Smooth muscle cell (in vitro differentiated cells): ENCODE measurements around the gene CAMK2A. TPM values are rescaled to one million over a fixed set of nuclear protein-coding genes. Genes with fewer than 3 reads are reported as not detected.

Experiments
- DNase-seq: peaks from one replicate; lab custom pipeline; 2025; ENCODE audit not compliant: unreplicated experiment; lab: John Stamatoyannopoulos, UW
- H2AFZ ChIP-seq: fragments of 200-600 bp; sonication (generic); 2 replicates; pipeline ENCODE4 v1.6.0; 2016; ENCODE audit warnings: antibody characterized with exemption, low read depth, mild to moderate bottlenecking
- H3F3A ChIP-seq: fragments of 200-600 bp; sonication (generic); 2 replicates; pipeline ENCODE4 v1.6.0; 2017; ENCODE audit warnings: antibody characterized with exemption, low read depth
- H3K27ac ChIP-seq: fragments of 200-600 bp; sonication (generic); 2 replicates; pipeline ENCODE4 v1.5.1; 2016; ENCODE audit warnings: low read depth, mild to moderate bottlenecking
- H3K27me3 ChIP-seq: fragments of 200-600 bp; sonication (generic); 2 replicates; pipeline ENCODE4 v1.6.1; 2016; ENCODE audit warnings: low read depth, mild to moderate bottlenecking
- H3K36me3 ChIP-seq: fragments of 200-600 bp; sonication (generic); 2 replicates; pipeline ENCODE4 v1.5.1; 2016; ENCODE audit warnings: low read depth
- H3K4me1 ChIP-seq: fragments of 200-600 bp; sonication (generic); 2 replicates; pipeline ENCODE4 v1.5.1; 2016; ENCODE audit warnings: low read depth
- H3K4me2 ChIP-seq: fragments of 200-600 bp; sonication (generic); 2 replicates; pipeline ENCODE4 v1.6.0; 2016; ENCODE audit warnings: mild to moderate bottlenecking
- H3K4me3 ChIP-seq: fragments of 200-600 bp; sonication (generic); 2 replicates; pipeline ENCODE4 v1.5.1; 2016; ENCODE audit warnings: mild to moderate bottlenecking
- H3K79me2 ChIP-seq: fragments of 200-600 bp; sonication (generic); 2 replicates; pipeline ENCODE4 v1.6.0; 2016; ENCODE audit warnings: low read depth, mild to moderate bottlenecking
- H3K9ac ChIP-seq: fragments of 200-600 bp; sonication (generic); 2 replicates; pipeline ENCODE4 v1.6.0; 2016; ENCODE audit warnings: low read depth
- H3K9me3 ChIP-seq: fragments of 200-600 bp; sonication (generic); replicated peaks from 2 replicates; pipeline ENCODE4 v1.5.1; 2016; ENCODE audit warnings: low read depth
- H4K20me1 ChIP-seq: fragments of 200-600 bp; sonication (generic); 2 replicates; pipeline ENCODE4 v1.6.0; 2016; ENCODE audit warnings: low read depth
- CTCF ChIP-seq: fragments of 200-600 bp; sonication (generic); IDR thresholded peaks from 2 replicates; pipeline ENCODE4 v1.5.1; 2017; ENCODE audit warnings: borderline replicate concordance, mild to moderate bottlenecking, antibody characterized with exemption; ENCODE audit not compliant: insufficient read depth, poor library complexity, severe bottlenecking
- WGBS: methylation state at CpG from one replicate; pipeline ENCODE4 v1.1.7; 2016; ENCODE audit warnings: low lambda C conversion rate; 5-methylcytosine and 5-hydroxymethylcytosine counted together
- polyA plus RNA-seq: library from polyadenylated mRNA; unstranded; fragments of >200 nt; fragmentation: Nextera tagmentation; extraction: Ambion mirVana; gene quantifications from 2 replicates; pipeline ENCODE4 v1.2.1, GENCODE V29; 2016
- total RNA-seq: library from RNA; depleted of rRNA; stranded (reverse); fragments of >200 nt; gene quantifications from 2 replicates; pipeline ENCODE4 v1.2.3, GENCODE V29; 2014

CAMK2A gene
- total and polyA plus RNA-seq, 2 experiments from 2014 or later, result 0.83 to 1.6 TPM

GRCh38 chr5:150298701-150299451 is 9.3 kb upstream of the CAMK2A start:
- WGBS, result 14% methylated on average over 10 of the region's 10 CpGs
- H3K4me2 ChIP-seq, result peak overlapping the region; percentile 88
- H2AFZ ChIP-seq, result no peak overlapping the region
- TF ChIP-seq CTCF, result no peak
- H3K27ac ChIP-seq, result peak overlapping the region; percentile 96
- H3F3A ChIP-seq, result peaks cover 31% of the 10 kb centered on the region
- no peaks in the 10 kb centered on the region for H3K27me3 ChIP-seq
- H3K4me1 ChIP-seq, result peaks cover 35% of the 10 kb centered on the region
- DNase-seq, result no peak
- peaks cover 27% of the 10 kb centered on the region for H4K20me1 ChIP-seq
- peak overlapping the region; percentile 80 for H3K9ac ChIP-seq
- H3K4me3 ChIP-seq, result no peak overlapping the region
- no peaks in the 10 kb centered on the region for H3K36me3 ChIP-seq
- H3K9me3 ChIP-seq, result no peaks in the 10 kb centered on the region
- peaks cover 26% of the 10 kb centered on the region for H3K79me2 ChIP-seq

- Histone ChIP-seq H3F3A (peaks cover 23% of the 10 kb centered on the region), H4K20me1 (peaks cover 27% of the 10 kb centered on the region), H3K4me2 (no peak overlapping the region), H3K4me1 (peaks cover 34% of the 10 kb centered on the region), H3K36me3 (no peaks in the 10 kb centered on the region), H3K4me3 (no peak overlapping the region), H3K27me3 (no peaks in the 10 kb centered on the region), H3K79me2 (peaks cover 26% of the 10 kb centered on the region), H2AFZ (no peak overlapping the region), H3K9me3 (no peaks in the 10 kb centered on the region), H3K9ac (no peak overlapping the region), H3K27ac (peak overlapping the region; percentile 69)
- no peak for TF ChIP-seq CTCF
- 98% methylated on average over 31 of the region's 31 CpGs for WGBS
- DNase-seq, result no peak
These were observed 8.5 kb upstream of the CAMK2A start for GRCh38 chr5:150297934-150298595.

DNA sequence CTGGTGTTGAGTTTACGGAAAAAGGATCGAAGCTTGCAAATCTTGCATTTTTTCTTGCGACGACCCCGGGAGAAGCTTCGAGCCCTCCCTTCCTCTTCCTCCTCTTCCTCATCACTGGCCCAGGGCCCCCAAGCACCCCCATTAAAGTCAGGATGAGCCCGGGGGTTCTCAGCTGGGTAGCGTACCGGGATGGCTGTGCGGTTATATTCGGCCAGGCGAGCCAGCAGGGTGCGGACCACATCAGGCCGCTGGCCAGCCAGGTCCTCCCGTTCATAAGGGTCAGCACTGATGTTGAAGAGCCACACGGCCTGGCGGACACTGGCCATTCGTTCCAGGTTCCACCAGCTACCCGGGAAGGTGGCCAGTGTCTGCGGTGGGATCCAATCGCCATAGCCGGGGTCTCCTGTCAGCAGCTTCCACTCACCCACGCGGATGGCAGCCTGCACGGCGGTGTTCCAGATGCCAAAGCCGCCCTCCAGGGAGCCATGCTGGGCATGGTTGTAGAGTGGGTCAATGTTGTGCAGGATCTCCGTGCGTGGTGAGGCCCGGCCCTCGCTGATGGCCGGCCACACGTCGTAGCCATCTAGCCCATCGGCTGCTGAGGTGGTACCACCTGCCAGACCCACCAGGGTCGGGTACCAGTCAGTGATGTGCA is 7.8 kb upstream of the CAMK2A start:
- no peak for DNase-seq
- no peak for TF ChIP-seq CTCF
- 93% methylated on average over 36 of the region's 36 CpGs for WGBS

More for the DNA sequence above, 7.8 kb upstream of the CAMK2A start:
- H3K9ac ChIP-seq, result no peak overlapping the region
- H2AFZ ChIP-seq, result no peak overlapping the region
- no peak overlapping the region for H3K27ac ChIP-seq
- peaks cover 39% of the 10 kb centered on the region for H3K4me1 ChIP-seq
- H3K9me3 ChIP-seq, result no peaks in the 10 kb centered on the region
- peaks cover 26% of the 10 kb centered on the region for H3K79me2 ChIP-seq
- no peaks in the 10 kb centered on the region for H3K27me3 ChIP-seq
- peaks cover 27% of the 10 kb centered on the region for H4K20me1 ChIP-seq
- H3K4me3 ChIP-seq, result no peak overlapping the region
- H3K4me2 ChIP-seq, result no peak overlapping the region
- peaks cover 25% of the 10 kb centered on the region for H3F3A ChIP-seq
- no peaks in the 10 kb centered on the region for H3K36me3 ChIP-seq
